OCI-LY1 (cell line): Measurements from ENCODE around the gene GLIS1.

ENCODE experiments used
- CTCF ChIP-seq: fragments of 200-600 bp; sonication (generic), shearing (Covaris generic); IDR thresholded peaks from 2 replicates; pipeline ENCODE4 v1.5.1; 2017; ENCODE audit warnings: mild to moderate bottlenecking, antibody characterized with exemption, low read length, moderate library complexity, mixed read lengths
- EZH2 ChIP-seq: fragments of 200-600 bp; sonication (generic), shearing (Covaris generic); IDR thresholded peaks from 2 replicates; pipeline ENCODE4 v1.8.0; 2017; ENCODE audit warnings: borderline replicate concordance, mixed run types, mild to moderate bottlenecking, antibody characterized with exemption, low read length, moderate library complexity, mixed read lengths

- TF ChIP-seq CTCF (no peak), EZH2 (no peak)
These were observed 98.8 kb downstream of the GLIS1 start for GRCh38 chr1:53639996-53640700.
